Natural killer cell (primary cell): Measurements from ENCODE around the gene UBAP1. TPM values are rescaled to one million over a fixed set of nuclear protein-coding genes. Genes with fewer than 3 reads are reported as not detected.
"Not testable (repeated sequence)": the region's sequence is repeated elsewhere in the genome, so short reads cannot be mapped to it uniquely, and the experiment has no call there.

Source experiments
- ATAC-seq, 3 donors: fragments of 150-1000 bp in 2 of 3; fragments of 200-7000 bp in 1 of 3; cut with Tn5 transposase; 1 replicate in 1 of 3; 2 replicates in 2 of 3; pipeline ENCODE4 v1.10.0; 2021; ENCODE audit warnings: mild to moderate bottlenecking in 2 of 3, moderate library complexity in 2 of 3
- DNase-seq, 2 donors: peaks; one replicate each; pipeline versions ENCODE4 v3.0.0 to v3.0.0-alpha.2; 2013 to 2021; ENCODE audit warnings: mixed read lengths in 1 of 2
- H3K27ac ChIP-seq: one replicate; pipeline ENCODE4 v1.5.1; 2013; ENCODE audit warnings: mild to moderate bottlenecking, low read length
- H3K27me3 ChIP-seq: one replicate; pipeline ENCODE4 v1.6.1; 2013; ENCODE audit warnings: low read length; ENCODE audit not compliant: control insufficient read depth, insufficient read depth
- H3K36me3 ChIP-seq: one replicate; pipeline ENCODE4 v1.6.1; 2013; ENCODE audit warnings: low read length; ENCODE audit not compliant: control insufficient read depth, insufficient read depth
- H3K4me1 ChIP-seq: one replicate; pipeline ENCODE4 v1.6.1; 2013; ENCODE audit warnings: low read length; ENCODE audit not compliant: control insufficient read depth, insufficient read depth
- H3K4me3 ChIP-seq: one replicate; pipeline ENCODE4 v1.5.1; 2013; ENCODE audit warnings: low read length
- H3K9me3 ChIP-seq: one replicate; pipeline ENCODE4 v1.6.1; 2013; ENCODE audit warnings: low read length; ENCODE audit not compliant: control insufficient read depth, insufficient read depth
- H3K27ac Mint-ChIP-seq, 2 donors: one replicate each; pipeline ENCODE4 v1.8.0; 2022; ENCODE audit warnings: mild to moderate bottlenecking in 2 of 2, mixed read lengths in 2 of 2, moderate library complexity in 1 of 2
- H3K27me3 Mint-ChIP-seq, 2 donors: one replicate each; pipeline ENCODE4 v1.8.0; 2022; ENCODE audit warnings: low read depth in 2 of 2, mixed read lengths in 2 of 2
- H3K36me3 Mint-ChIP-seq: one replicate; pipeline ENCODE4 v1.8.0; 2022; ENCODE audit warnings: mixed read lengths
- H3K4me1 Mint-ChIP-seq, 2 donors: one replicate each; pipeline ENCODE4 v1.8.0; 2022; ENCODE audit warnings: mixed read lengths in 2 of 2
- H3K4me3 Mint-ChIP-seq: one replicate; pipeline ENCODE4 v1.8.0; 2022; ENCODE audit warnings: mild to moderate bottlenecking, moderate library complexity, mixed read lengths
- H3K9me3 Mint-ChIP-seq, 2 donors: one replicate each; pipeline ENCODE4 v1.8.0; 2022; ENCODE audit warnings: mixed read lengths in 2 of 2
- WGBS: methylation state at CpG from one replicate; pipeline ENCODE4 v1.1.7; 2013; ENCODE audit warnings: missing lambda C conversion rate; ENCODE audit not compliant: insufficient coverage; 5-methylcytosine and 5-hydroxymethylcytosine counted together
- intact Hi-C: fragments of 100-400 bp; cut with micrococcal nuclease; formaldehyde crosslinking; loops from one replicate; pipeline ENCODE4 v1.14.2; 2022
- total RNA-seq, 4 donors: library from RNA; stranded (reverse); fragments of 120-200 nt in 1 of 4; gene quantifications; one replicate each; pipeline versions ENCODE4 v1.2.3 to v1.2.4, GENCODE V29; 2013 to 2022
- TF ChIP-seq, protein P1 (sequence below): fragments of 200-600 bp; IDR thresholded peaks from one replicate; pipeline ENCODE4 v1.8.0; 2022; ENCODE audit warnings: antibody characterized with exemption

The UBAP1 gene
- total RNA-seq, 3 donors from 2014 or later (not counting 1 experiment from before 2014, with no cell fraction given): 43.6 to 59.3 (median 49.7) TPM

DNA sequence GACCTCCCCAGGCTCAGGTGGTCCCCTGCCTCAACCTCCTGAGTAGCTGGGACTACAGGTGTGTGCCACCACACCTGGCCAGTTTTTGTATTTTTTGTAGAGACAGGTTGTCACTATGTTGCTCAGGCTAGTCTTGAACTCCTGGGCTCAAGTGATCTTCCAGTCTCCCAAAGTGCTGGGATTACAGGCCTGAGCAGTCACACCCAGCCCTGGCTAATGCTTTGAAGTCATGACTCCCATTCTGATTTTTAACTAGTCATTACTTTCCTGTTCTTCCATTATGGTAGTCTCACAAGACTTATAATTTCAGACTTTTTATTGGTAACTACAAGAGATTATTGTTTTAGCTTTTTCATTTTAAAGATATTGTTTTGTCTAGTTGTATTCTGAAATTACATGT is 26.3 kb downstream of the UBAP1 start:
- H3K27me3 Mint-ChIP-seq: no peaks in the 10 kb centered on the region
- ATAC-seq (peak in 1 of 3 donors; percentile 18), DNase-seq (no peak)
- H3K4me1 Mint-ChIP-seq: peaks cover 55 to 58% of the 10 kb centered on the region in 2 donors
- intact Hi-C loops: no loop called here
- Histone ChIP-seq H3K4me3 (no peak overlapping the region), H3K36me3 (peaks cover 5% of the 10 kb centered on the region), H3K9me3 (no peaks in the 10 kb centered on the region), H3K27me3 (no peaks in the 10 kb centered on the region), H3K4me1 (peaks cover 23% of the 10 kb centered on the region), H3K27ac (no peak overlapping the region)
- H3K9me3 Mint-ChIP-seq: no peaks in the 10 kb centered on the region
- no peaks in the 10 kb centered on the region for H3K36me3 Mint-ChIP-seq
- H3K4me3 Mint-ChIP-seq: no peak overlapping the region
- TF ChIP-seq, protein P1, sequence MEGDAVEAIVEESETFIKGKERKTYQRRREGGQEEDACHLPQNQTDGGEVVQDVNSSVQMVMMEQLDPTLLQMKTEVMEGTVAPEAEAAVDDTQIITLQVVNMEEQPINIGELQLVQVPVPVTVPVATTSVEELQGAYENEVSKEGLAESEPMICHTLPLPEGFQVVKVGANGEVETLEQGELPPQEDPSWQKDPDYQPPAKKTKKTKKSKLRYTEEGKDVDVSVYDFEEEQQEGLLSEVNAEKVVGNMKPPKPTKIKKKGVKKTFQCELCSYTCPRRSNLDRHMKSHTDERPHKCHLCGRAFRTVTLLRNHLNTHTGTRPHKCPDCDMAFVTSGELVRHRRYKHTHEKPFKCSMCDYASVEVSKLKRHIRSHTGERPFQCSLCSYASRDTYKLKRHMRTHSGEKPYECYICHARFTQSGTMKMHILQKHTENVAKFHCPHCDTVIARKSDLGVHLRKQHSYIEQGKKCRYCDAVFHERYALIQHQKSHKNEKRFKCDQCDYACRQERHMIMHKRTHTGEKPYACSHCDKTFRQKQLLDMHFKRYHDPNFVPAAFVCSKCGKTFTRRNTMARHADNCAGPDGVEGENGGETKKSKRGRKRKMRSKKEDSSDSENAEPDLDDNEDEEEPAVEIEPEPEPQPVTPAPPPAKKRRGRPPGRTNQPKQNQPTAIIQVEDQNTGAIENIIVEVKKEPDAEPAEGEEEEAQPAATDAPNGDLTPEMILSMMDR: no peak
- H3K27ac Mint-ChIP-seq: peak overlapping the region in 1 of 2 donors; percentile 74

DNA sequence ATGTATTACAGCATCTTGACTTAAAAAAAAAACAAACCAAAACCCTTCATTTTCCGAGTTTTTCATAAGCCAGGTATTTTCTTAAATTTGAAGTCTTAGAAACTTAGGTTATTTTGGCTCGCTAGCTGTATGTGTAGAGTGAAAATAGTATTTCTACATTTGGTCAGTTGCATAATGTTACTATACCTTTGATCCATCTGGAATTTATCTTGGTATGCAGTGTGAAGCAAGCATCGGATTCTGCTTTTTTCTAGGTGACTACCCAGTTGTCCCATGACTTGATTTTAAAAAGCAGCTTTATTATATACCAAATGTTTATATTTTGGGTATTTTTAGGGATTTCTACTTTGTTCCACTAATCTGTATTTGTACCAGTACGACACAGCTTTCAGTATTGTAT is 27.7 kb downstream of the UBAP1 start:
- H3K27me3 ChIP-seq: no peaks in the 10 kb centered on the region
- no peak overlapping the region for H3K27ac ChIP-seq
- peaks cover 15% of the 10 kb centered on the region for H3K4me1 ChIP-seq
- no peak for ATAC-seq
- H3K27me3 Mint-ChIP-seq: no peaks in the 10 kb centered on the region
- H3K9me3 Mint-ChIP-seq: no peaks in the 10 kb centered on the region
- no peak overlapping the region for H3K4me3 ChIP-seq
- TF ChIP-seq, protein P1: no peak
- DNase-seq: no peak
- intact Hi-C loops: no loop called here
- H3K36me3 Mint-ChIP-seq: no peaks in the 10 kb centered on the region
- WGBS: 94% methylated on average over 2 of the region's 4 CpGs
- H3K4me1 Mint-ChIP-seq: peaks cover 55 to 58% of the 10 kb centered on the region in 2 donors
- H3K36me3 ChIP-seq: peaks cover 2% of the 10 kb centered on the region
- no peaks in the 10 kb centered on the region for H3K9me3 ChIP-seq
- no peak overlapping the region for H3K27ac Mint-ChIP-seq
- no peak overlapping the region for H3K4me3 Mint-ChIP-seq

DNA sequence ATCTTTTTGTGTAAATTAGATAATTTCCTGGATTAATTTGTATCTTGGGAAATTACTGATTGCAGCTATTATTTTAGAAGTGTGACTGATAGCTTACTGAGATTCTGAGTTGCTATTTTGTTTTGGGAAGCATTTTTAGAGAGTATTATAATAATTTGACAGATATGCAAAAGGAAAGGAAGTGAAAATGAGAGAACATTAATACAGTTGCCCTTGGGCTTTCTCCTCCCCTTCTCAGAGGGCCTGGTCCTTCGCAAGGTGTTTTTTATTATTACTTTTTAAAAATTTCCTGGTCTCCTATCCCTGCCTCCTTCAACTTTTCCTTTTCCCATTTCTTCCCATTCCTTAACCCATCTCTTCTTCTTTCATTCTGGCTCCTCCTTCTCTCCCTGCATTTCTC is 32.6 kb downstream of the UBAP1 start:
- no peaks in the 10 kb centered on the region for H3K36me3 Mint-ChIP-seq
- peak overlapping the region in 1 of 2 donors; percentile 29 for H3K27ac Mint-ChIP-seq
- TF ChIP-seq, protein P1: no peak
- DNase-seq (no peak), ATAC-seq (no peak)
- Histone ChIP-seq H3K27ac (no peak overlapping the region), H3K9me3 (no peaks in the 10 kb centered on the region), H3K4me3 (no peak overlapping the region), H3K27me3 (no peaks in the 10 kb centered on the region), H3K4me1 (no peaks in the 10 kb centered on the region), H3K36me3 (no peaks in the 10 kb centered on the region)
- H3K4me1 Mint-ChIP-seq: peaks cover 44 to 49% of the 10 kb centered on the region in 2 donors
- intact Hi-C loops: loop anchor here (5.0 kb wide), 1 partner anchor 34 kb away; the partner anchor contains the start of gene UBAP1
- no peaks in the 10 kb centered on the region for H3K27me3 Mint-ChIP-seq
- no peaks in the 10 kb centered on the region for H3K9me3 Mint-ChIP-seq
- 63% methylated on average over 1 of the region's 1 CpG for whole genome bisulfite sequencing
- no peak overlapping the region for H3K4me3 Mint-ChIP-seq

DNA sequence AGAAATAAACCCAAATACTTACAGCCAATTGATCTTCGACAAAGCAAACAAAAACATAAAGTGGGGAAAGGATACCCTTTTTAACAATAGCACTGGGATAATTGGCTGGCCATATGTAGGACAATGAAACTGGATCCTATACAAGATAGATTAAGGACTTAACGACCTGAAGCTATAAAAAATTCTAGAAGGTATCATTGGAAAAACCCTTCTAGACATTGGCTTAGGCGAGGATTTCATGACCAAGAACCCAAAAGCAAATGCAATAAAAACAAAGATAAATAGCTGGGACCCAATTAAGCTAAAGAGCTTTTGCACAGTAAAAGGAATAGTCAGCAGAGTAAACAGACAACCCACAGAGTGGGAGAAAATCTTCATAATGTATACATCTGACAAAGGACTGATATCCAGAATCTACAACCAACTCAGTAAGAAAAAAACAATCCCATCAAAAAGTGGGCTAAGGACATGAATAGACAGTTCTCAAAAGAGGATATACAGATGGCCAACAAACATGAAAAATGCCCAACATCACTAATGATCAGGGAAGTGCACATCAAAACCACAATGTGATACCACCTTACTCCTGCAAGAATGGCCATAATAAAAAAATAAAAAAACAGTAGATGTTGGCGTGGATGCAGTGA is 35.6 kb downstream of the UBAP1 start:
- DNase-seq, H3K4me1 ChIP-seq, H3K27ac ChIP-seq, H3K4me3 ChIP-seq, H3K27me3 Mint-ChIP-seq, H3K27ac Mint-ChIP-seq, H3K36me3 ChIP-seq, H3K9me3 Mint-ChIP-seq, H3K36me3 Mint-ChIP-seq, ATAC-seq, H3K9me3 ChIP-seq, H3K27me3 ChIP-seq, H3K4me3 Mint-ChIP-seq: not testable (repeated sequence)
- intact Hi-C loops: loop anchor here (5.0 kb wide), 1 partner anchor 37 kb away; the partner anchor contains the start of gene UBAP1
- H3K4me1 Mint-ChIP-seq: peaks cover 38 to 39% of the 10 kb centered on the region in 2 donors
- WGBS: 96% methylated on average over 3 of the region's 4 CpGs
